SW 1271 (cell line): Measurements from ENCODE around the gene NOVA2.

Source experiments
- DNase-seq, 2 experiments: peaks; one replicate each; lab custom pipeline; 2025; lab: John Stamatoyannopoulos, UW

The NOVA2 gene

GRCh38 chr19:46000491-46001246 lies 27.0 kb upstream of the NOVA2 start:
- DNase-seq = no peak

- DNase-seq = no peak
Measured at GRCh38 chr19:45999653-46000121, 26.0 kb upstream of the NOVA2 start.

GRCh38 chr19:45998834-45999233 lies 25.2 kb upstream of the NOVA2 start:
- no peak for DNase-seq

GRCh38 chr19:45996933-45997332 lies 23.3 kb upstream of the NOVA2 start:
- DNase-seq = no peak

- no peak for DNase-seq
Measured at GRCh38 chr19:45995715-45996385, 22.2 kb upstream of the NOVA2 start.

- DNase-seq = peak; percentile 93 to 98
Measured at GRCh38 chr19:45994998-45995714, 21.5 kb upstream of the NOVA2 start, which contains the start of gene CCDC61. CCDC61 (plus strand) TSS chr19:45995467; CDS start chr19:46003019, 7,552 bp downstream.

- no peak for DNase-seq
Measured at GRCh38 chr19:45994456-45994997, 20.9 kb upstream of the NOVA2 start.

- no peak for DNase-seq
Measured at GRCh38 chr19:45990113-45990728, 16.6 kb upstream of the NOVA2 start.

GRCh38 chr19:45985321-45985720 lies 11.7 kb upstream of the NOVA2 start:
- no peak for DNase-seq

GRCh38 chr19:45981350-45981749 lies 7.7 kb upstream of the NOVA2 start:
- no peak for DNase-seq

GRCh38 chr19:45978156-45978555 lies 4.5 kb upstream of the NOVA2 start:
- DNase-seq = no peak

- DNase-seq = no peak
Measured at GRCh38 chr19:45976178-45976577, 2.5 kb upstream of the NOVA2 start.

- no peak for DNase-seq
Measured at GRCh38 chr19:45975306-45976070, 1.8 kb upstream of the NOVA2 start.

GRCh38 chr19:45972947-45973540 lies 621 bp downstream of the NOVA2 start:
- no peak for DNase-seq

- no peak for DNase-seq
Measured at GRCh38 chr19:45972081-45972946, 1.4 kb downstream of the NOVA2 start.

- no peak for DNase-seq
Measured at GRCh38 chr19:45971260-45971902, 2.3 kb downstream of the NOVA2 start.

- no peak for DNase-seq
Measured at GRCh38 chr19:45969676-45970075, 4.0 kb downstream of the NOVA2 start.

- DNase-seq = no peak
Measured at GRCh38 chr19:45968626-45969025, 5.0 kb downstream of the NOVA2 start.

- no peak for DNase-seq
Measured at GRCh38 chr19:45967246-45967645, 6.4 kb downstream of the NOVA2 start.
